NCI-H2227 treated with DMSO at 0.1 percent for 48 hours (cell line): Measurements from ENCODE around the gene ANKK1.

Experiments
- DNase-seq: peaks from one replicate; lab custom pipeline; 2025; lab: John Stamatoyannopoulos, UW

ANKK1 gene

DNA sequence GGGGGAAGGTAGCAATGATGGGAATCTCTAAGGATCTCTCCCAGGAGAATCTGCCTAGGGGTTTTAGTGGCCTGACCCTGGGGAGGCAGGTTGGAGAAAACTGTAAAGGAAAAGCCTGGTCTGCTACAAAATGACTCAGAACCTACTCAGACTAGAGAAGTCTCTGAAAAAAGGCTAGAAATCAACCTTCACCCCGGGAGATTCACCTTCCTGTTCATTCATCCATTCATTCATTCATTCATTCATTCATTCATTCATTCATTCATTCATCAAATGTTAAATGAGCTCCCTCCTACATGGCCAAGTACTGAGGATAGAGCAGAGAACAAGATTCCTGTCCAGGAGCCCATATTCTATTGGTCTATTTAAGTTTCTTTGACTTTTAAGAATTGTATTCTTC, 8.9 kb upstream of the ANKK1 start:
- DNase-seq: no peak

- no peak for DNase-seq
Observed at GRCh38 chr11:113382121-113382520, 5.5 kb upstream of the ANKK1 start.

- DNase-seq: no peak
Observed at GRCh38 chr11:113384551-113384950, 3.0 kb upstream of the ANKK1 start.

- DNase-seq: no peak
Observed at GRCh38 chr11:113385749-113386148, 1.8 kb upstream of the ANKK1 start.

GRCh38 chr11:113386866-113387265, 713 bp upstream of the ANKK1 start:
- DNase-seq: no peak

GRCh38 chr11:113389272-113389671, 1.7 kb downstream of the ANKK1 start:
- no peak for DNase-seq

DNA sequence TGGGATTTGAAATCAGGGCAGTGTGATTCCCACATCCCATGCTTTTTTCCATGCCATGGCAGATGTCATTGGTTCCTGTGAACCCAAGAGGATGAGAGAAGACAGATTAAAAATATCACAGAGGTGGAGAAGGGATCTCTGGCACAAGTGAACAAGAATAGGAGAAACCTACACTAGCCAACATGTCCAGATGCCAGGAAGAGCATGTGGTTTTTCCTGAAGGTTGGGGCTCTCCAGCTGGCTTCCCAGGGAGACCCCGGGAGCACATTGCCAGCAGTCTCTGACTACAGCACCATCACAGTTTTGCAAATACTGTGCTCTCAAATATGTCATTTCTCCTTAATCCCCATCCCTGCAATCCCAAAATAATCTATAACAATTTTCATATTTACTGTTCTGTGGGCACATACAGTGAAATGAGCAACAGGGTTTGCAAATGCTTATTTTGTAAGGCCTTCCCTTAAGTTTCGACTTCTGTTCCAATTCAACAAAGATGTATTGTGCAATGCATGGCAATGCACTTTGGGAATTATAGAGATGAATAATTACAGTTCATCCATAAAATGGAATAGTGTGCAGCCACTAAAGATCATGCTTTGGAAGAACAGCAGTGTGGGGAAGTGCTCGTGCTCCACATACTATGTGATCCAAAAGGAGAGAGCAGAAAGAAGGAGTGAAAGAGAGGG, 4.8 kb downstream of the ANKK1 start:
- no peak for DNase-seq

DNA sequence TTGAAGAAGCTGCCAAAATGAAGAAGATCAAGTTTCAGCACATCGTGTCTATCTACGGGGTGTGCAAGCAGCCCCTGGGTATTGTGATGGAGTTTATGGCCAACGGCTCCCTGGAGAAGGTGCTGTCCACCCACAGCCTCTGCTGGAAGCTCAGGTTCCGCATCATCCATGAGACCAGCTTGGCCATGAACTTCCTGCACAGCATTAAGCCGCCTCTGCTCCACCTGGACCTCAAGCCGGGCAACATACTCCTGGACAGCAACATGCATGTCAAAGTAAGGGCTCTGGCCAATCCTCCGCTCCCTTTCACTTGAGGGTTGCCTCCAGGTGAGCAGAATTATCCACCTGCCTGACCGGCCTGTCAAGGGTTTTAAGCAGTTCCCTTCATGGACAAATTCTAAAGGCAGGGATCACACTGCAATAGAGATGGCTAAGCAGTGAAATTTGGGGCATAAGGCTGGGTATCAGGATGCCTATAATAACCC, 6.0 kb downstream of the ANKK1 start:
- DNase-seq: no peak

DNA sequence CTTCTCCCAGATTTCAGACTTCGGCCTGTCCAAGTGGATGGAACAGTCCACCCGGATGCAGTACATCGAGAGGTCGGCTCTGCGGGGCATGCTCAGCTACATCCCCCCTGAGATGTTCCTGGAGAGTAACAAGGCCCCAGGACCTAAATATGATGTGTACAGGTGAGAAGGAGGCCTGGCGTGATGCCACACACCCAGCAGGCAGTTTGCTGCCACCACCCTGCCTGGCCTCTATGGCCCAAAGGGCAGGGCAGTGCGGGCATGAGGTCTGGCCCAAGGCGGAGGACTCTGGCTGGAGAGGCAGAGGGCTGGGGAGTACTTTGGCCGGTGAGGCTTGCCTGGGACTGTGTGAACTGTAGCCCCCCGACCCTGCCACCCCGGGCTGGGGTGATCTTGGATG, 7.3 kb downstream of the ANKK1 start:
- DNase-seq: no peak

GRCh38 chr11:113395782-113396336, 8.3 kb downstream of the ANKK1 start:
- DNase-seq: no peak

- DNase-seq: no peak
Observed at GRCh38 chr11:113396690-113397089, 9.1 kb downstream of the ANKK1 start.

DNA sequence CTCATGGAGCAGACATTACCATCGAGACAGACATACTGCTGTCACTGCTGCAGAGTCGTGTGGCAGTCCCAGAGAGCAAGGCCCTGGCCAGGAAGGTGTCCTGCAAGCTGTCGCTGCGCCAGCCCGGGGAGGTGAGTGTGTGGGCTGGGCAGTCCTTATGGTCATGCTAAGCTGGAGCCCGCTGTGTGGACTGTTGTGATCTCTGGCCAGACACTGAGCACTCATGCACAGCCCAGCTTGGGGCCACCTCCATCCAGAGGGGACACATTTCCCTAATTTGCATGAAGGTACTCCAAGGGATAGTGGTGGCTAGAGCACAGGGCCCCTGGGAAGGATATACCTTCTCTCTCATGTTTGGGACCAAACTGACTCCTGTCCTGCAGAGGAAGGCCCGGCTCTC, 9.6 kb downstream of the ANKK1 start:
- DNase-seq: no peak

GRCh38 chr11:113397821-113398220, 10.2 kb downstream of the ANKK1 start:
- DNase-seq: no peak

DNA sequence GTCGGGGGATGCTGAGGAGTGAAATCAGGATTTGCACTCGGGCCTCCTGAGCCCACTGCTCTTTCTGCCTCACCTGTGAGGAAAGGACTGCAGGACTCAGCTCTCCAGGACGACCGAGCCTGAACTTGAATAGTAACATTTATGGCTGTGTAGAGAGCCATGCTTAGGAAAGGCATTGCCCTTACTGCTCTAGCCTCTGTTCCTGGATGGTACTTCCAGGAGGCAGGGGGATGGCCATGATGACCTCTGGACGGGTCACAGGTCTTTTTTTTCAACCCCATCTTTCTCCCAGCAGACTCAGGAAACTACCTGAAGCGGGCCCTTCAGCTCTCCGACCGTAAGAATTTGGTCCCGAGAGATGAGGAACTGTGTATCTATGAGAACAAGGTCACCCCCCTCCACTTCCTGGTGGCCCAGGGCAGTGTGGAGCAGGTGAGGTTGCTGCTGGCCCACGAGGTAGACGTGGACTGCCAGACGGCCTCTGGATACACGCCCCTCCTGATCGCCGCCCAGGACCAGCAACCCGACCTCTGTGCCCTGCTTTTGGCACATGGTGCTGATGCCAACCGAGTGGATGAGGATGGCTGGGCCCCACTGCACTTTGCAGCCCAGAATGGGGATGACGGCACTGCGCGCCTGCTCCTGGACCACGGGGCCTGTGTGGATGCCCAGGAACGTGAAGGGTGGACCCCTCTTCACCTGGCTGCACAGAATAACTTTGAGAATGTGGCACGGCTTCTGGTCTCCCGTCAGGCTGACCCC, 11.3 kb downstream of the ANKK1 start:
- no peak for DNase-seq

DNA sequence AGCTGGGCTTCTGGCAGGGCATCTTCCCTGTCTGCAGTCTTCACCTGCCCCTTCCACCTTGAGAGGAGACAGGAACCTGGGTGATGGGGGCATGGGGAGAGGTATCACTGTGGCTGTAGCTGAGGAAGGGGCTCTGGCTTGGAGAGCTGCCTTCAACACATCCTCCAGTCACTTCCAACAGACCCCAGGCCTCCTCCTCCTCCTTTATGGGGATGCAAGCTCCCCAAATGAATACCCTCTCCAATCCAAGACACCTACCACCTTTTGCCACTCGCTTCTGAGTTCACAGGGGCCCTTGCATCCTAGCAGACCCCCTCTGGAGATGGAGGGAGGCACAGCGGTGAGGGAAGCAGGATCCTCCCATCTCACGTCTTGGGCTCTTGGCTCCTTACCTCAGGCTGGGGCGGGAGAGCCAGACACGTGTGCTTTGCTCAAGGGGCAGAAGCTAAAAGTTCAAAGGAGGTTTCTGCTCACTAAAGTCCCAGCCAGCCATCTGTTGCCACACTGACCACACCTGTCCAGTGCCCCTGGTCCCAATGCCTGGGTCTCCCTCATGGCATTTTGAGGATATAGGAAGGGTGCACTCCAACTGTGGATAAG, 13.2 kb downstream of the ANKK1 start:
- no peak for DNase-seq

- peak; percentile 21 for DNase-seq
Observed at GRCh38 chr11:113401718-113402117, 14.1 kb downstream of the ANKK1 start.

- no peak for DNase-seq
Observed at GRCh38 chr11:113404859-113405430, 17.4 kb downstream of the ANKK1 start.

DNA sequence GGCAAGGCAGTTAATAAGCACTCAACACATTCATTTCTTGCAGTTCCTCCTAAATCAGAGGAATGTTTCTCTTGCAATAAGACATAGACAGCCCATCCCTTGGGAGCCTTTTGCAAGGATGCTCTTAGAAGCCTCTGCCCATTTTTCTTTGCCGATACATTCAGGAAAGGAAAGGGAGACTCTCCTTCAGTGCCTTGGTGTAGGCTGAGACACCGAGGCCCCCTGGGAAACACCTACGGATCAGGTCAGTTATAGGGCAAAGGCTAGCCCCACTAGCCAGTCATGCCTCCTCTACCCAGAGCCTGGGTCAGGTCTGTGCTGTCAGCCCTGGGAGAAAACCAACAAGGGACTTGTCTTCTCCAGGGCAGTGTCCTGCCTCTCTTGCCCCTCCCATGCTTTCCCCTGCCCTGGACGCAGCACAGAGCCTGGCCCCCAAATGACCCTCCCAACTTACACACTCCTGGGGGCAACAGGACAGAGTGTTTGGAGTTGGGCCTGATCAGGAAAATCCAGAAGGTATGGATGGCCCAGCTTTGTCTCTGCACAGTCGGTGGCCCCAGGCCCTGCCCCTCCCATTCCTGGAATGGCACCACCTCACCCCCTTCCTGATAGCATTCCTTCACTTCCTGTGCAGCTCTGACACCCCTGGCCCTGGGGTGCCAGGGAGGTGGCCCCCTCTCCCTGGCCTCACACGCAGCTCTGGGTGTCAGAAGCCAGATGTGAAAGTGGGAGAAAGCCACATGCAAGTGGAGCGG, 18.3 kb downstream of the ANKK1 start:
- DNase-seq: no peak

DNA sequence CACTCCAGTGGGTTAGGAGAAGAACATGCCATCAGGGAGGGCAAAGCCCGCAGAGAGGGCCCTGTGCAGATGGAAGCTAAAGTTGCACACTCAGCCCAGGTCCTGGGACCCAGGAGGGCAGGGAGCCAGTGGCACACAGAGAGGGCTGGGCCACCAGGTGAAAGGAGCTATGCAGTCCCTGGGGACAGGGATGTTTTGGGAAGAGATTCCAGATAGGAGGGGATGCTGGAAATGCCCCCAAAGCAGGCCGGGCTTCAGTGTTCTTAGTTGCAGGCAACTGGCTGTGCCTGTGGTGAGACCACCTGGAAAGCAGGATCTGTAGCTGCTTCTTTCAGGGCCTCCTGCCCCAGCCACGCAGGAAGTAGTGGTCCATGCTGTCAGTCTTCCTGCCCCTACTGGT, 19.6 kb downstream of the ANKK1 start:
- DNase-seq: no peak

DNA sequence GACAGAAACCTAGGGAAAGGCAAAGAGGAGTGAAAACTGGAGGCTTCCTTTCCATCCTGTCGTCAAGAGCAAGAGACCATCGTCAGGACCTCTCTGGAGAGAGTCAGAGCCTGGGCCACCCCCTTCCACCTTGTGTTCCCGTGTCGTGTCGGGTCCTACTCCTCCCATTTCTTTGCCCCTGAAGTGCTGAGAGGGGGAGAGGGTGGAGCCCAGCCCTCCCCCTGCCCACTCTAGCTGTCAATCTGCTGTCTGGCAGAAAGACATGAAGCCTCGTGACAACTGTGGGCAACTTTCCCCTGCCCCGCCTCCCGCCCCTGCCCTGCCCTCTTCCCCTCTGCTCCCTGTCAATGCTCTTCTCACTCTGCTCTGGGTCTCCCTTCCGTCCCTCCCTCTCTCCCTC, 20.6 kb downstream of the ANKK1 start:
- no peak for DNase-seq

- no peak for DNase-seq
Observed at GRCh38 chr11:113408887-113409286, 21.3 kb downstream of the ANKK1 start.

GRCh38 chr11:113409526-113409925, 21.9 kb downstream of the ANKK1 start:
- DNase-seq: no peak
